Stimulated activated CD4-positive, alpha-beta T cell treated with anti-CD3 and anti-CD28 coated beads, TNF-alpha, amount 100 ng/mL, for 24 hours (primary cell): ENCODE data around the gene SLC5A9.
"Not testable (repeated sequence)": the region's sequence is repeated elsewhere in the genome, so short reads cannot be mapped to it uniquely, and the experiment has no call there.

Source experiments
- DNase-seq, 3 experiments: peaks; one replicate each; pipeline ENCODE4 v3.0.0-alpha.2; 2020; ENCODE audit warnings: low read depth in 3 of 3

The SLC5A9 gene

GRCh38 chr1:48214366-48214765 lies 8.2 kb upstream of the SLC5A9 start:
- not testable (repeated sequence) for DNase-seq

DNA sequence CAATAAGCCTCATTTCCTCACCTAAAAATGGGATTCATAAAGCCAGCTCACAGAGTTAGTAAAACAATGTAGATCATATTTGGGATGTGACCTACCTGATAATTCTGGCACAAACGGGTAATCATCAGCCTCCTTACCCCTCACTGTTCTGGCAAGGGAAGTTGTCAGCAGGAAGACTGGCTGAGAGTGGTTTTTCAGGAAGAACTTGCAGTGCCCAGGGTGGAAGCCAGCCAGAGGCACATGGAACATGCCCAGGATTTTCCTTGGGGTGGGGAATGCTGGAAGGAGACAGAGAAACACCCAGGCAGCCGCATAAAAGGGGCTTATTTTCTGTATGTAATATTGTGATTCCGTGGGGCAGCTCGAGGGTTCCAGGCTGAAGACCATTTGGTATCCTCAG lies 7.7 kb upstream of the SLC5A9 start:
- no peak for DNase-seq

DNA sequence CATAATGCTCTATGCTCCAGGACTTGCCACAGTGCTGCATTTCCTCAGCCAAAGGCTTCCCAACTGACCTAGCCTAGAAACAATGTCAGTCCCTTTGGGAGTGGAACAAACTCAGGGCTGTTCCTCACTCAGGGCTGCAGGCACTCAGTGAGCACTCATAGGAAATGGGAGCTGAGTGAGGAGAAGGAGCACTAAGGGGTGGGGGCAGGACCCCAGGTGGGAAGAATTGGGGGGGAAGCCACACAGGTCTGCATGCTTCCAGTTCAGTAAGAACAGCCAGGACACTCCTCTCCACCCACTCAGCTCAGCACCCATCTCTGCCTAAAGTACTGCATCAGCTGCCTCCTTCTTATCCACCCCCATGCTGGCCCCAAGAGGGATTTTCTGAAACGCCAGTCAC lies 7.3 kb upstream of the SLC5A9 start:
- no peak for DNase-seq

DNA sequence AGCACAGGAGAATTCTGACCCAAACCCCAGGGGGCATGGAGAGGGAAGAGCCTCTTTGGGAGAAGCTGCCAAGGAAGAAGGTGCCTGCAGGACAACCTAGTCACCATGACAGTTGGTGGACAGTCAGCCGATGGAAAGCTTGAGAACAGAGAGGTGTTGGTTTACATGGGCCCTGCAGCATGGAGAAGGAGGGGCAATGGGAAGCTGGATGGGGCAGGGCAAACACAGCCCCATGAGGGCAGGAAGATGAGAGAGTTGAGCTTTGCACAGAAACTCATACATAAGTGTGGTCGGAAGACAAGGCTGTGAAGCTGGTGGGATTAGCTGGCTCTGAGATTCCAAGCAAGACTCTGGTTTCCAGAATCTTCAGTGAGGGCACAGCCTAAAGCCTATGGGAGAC lies 6.6 kb upstream of the SLC5A9 start:
- no peak for DNase-seq

DNA sequence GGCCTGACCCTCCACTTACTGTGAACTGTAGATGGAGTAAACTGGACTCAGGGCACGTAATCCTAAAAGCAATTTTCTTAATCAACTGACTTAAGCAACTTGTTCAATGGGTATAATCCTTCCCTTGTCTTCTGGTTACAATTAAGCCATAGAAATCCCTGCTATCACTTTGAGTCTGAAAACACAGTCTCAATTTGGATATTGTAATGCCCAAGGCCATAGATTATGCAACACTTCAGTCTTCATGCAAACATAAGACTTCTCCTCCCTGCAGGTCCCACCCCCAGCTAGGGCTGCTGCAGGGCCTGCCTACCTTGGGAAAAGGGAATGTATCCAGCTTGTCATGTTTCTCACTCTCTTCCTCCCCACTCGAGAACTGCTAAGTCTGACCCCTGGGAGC lies 6.2 kb upstream of the SLC5A9 start:
- no peak for DNase-seq

DNA sequence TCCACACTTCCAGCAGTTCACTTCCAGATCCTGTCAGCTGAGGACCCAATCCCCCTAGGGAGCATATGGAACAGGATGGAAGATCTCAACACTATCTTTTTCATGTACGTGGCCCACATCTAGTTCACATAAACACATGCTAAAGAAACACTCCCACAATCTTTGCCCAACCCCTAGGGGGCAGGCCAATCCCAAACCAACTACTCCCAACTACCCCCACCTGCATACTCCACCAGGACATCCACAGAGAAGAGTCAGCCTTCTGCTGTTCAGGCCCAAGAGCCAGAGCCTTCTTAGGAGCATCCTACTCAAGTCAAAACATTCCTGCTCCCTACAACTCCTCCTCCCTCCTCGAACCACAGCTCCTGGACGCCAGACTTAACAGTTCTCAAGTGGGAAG lies 5.6 kb upstream of the SLC5A9 start:
- no peak for DNase-seq

DNA sequence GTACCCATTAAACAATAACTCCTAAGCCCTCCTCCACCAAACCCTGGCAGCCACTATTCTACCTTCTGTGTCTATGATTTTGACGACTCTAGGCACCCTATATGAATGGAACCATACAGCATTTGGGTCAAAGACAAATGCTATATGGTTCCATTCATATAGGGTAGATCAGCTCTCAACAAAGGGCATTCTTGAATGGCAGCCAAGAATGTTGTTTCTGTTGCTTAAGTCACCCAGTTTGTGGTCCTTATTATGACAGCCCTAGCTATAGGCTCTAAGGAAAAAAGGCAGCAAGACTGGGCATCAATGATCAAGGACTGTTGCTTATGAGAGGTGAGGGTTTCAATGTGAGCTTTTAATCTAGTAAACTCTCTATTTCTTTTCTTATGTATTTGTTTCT lies 4.7 kb upstream of the SLC5A9 start:
- no peak for DNase-seq

DNA sequence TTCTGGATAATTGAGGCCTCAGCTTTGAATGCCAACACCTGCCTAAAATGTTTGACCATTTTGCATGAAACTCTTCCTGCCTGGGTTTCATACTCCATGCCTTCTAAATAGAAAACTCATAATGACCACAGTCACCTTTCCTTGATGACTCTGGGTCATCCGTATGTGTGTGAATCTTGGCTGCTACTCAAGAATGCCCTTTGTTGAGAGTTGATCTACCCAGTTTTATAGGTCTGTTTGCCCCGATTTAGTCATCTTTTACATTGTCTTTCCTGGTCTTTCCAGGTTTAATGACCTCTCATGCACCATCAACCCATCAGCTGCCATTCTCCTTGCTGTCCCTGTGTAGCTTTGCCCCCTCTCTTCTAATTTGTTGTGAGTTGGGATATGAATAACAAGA lies 2.7 kb upstream of the SLC5A9 start:
- no peak for DNase-seq

- DNase-seq, result no peak
These were observed 1.4 kb upstream of the SLC5A9 start for GRCh38 chr1:48221122-48221521.

DNA sequence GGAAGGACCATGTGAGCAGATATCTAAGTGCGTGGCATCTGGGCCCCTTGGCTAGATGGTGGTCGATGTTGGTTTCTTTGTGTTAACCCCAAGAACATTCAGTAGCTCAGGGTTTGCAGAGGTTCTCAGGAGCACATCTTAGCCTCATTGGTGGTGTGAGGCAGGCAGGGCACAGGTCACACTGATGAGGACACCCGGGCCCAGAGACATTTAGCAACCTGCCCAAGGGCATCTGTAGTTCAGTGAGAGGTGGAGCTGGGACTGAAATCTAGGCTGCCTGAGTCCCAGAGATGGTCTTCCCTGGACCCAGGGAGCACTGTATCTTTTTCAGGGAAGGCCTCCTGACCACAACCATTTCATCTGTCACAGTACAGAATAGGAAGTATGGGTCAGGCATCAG lies 859 bp upstream of the SLC5A9 start:
- DNase-seq, result no peak

DNA sequence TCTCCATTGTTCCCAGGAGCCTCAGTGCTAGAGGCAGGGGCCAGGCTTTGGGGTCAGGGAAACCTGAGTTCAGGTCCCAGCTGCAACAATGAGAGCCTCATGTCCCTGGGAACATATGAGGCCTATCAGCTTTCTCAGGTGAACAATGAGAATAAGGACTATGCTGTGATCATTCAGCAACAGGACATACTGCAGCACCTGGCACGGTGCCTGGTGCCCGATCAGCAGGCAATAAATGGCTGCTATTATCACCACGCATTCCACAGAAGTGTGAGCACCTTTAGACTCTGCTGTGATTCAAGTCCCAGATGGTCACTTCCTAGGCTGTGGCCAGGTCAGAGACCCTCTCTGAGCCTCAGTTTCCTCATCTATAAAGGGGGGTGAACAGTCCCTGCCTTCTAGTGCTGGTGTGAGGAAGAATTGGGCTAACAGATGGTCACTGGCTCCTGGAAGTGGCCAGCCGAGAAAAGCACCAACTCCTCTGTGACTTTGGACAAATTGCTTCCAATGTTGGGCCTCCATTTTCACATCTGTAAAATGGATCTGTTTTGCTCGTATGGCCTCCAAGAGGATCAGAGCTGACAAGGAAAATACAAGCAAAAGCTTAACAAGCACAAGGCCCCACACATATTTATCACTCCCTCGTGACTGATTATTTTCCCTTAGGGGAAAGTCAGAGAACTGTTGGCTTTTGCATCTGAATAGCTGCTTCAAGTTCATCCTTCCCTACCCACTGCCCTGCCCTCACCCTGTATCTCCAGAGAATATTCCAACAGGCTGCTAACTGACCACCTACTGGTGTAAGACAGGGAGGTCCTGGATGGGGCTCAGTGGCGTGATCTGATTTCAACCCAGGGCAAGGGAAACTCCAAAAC lies 1.1 kb downstream of the SLC5A9 start:
- no peak for DNase-seq

DNA sequence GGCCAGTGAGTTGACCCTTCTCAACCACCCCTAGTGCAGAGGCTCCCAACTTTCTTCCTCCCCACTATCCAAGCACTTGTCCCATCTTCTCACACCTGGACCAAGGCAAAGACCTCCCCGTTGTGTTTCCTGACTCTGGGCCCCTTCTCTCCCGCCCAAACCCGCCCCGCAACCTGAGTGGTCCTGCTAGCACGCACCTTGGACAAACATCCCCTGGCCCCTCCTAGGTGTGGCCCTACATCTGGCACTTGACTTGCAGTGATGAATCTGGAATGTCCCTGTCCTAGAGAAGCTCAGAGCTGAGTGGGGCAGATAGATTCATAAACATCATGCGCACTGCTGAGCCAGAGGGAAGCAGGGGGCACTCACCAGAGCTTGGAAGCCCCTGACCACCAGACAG lies 2.3 kb downstream of the SLC5A9 start:
- DNase-seq, result no peak

DNA sequence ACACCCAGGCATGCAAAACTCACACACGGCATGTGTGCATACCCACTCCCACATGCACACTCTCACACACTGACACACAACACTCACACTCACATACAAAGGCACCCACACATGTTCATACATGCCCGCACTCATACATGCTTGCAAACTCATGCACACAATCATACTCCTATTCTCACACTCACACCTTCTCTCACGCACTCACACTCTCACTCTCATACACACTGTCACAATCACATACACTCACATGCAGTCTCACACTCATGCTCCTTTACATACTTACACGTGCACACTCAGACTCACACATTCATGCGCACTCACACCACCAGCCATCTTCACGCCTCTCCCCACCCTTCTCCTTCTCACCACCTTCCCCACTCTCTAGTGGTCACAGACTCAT lies 3.1 kb downstream of the SLC5A9 start:
- no peak for DNase-seq

GRCh38 chr1:48227165-48228013 lies 4.9 kb downstream of the SLC5A9 start:
- DNase-seq, result no peak

- DNase-seq, result no peak
These were observed 5.6 kb downstream of the SLC5A9 start for GRCh38 chr1:48228156-48228555.

GRCh38 chr1:48229317-48229716 lies 6.8 kb downstream of the SLC5A9 start:
- DNase-seq, result no peak

DNA sequence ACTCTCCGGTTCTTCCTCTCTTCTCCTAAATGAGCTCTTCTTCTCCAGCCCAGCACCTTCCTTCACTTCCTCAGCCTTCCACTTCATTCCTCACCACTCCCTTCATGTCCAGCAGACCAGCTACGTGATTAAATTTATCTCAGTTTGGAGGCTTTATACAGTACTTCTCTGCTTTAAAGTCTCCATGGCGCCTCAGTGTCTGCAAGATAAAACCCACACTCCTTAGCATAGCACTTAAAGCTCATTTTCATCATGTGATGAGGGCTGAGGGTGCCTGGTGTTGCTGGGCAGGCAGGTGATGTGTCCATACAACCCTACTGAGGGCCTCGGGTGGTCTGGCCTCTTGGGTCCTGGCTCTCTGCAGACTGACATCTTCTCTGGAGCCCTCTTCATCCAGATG lies 7.7 kb downstream of the SLC5A9 start:
- DNase-seq, result no peak

- no peak for DNase-seq
These were observed 10.2 kb downstream of the SLC5A9 start for GRCh38 chr1:48232722-48233121.

- DNase-seq, result no peak
These were observed 11.4 kb downstream of the SLC5A9 start for GRCh38 chr1:48233666-48234485.

GRCh38 chr1:48235652-48236051 lies 13.1 kb downstream of the SLC5A9 start:
- DNase-seq, result no peak

GRCh38 chr1:48236716-48237470 lies 14.4 kb downstream of the SLC5A9 start:
- DNase-seq, result no peak
